Cortex of kidney (tissue), 1 donor: ENCODE data around the gene BCL2A1.
"Not testable (repeated sequence)": the region's sequence is repeated elsewhere in the genome, so short reads cannot be mapped to it uniquely, and the experiment has no call there.

Experiments
- DNase-seq: peaks from one replicate; lab custom pipeline; 2025; lab: John Stamatoyannopoulos, UW

Gene BCL2A1

GRCh38 chr15:79960502-79961212 is 10.3 kb downstream of the BCL2A1 start:
- no peak for DNase-seq

DNA sequence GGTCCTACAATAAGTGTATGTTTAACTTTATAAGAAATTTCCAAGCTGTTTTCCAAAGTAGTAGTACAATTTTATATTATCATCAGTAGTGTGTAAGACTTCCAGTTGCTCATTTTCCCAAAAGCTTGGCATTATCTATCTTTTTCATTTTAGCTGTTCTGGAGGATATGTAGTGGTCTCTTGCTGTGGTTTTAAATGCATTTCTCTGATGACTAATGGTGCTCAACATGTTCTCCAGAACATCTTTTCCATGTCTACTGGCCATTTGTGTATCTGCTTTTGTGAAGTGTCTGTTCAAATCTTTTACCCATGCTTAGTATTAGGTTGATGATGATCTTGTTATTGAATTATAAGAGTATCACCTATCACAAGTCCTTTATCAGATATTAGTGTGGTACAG is 13.3 kb downstream of the BCL2A1 start:
- DNase-seq = no peak

GRCh38 chr15:79956354-79956939 is 14.5 kb downstream of the BCL2A1 start:
- no peak for DNase-seq

- no peak for DNase-seq
Measured at GRCh38 chr15:79954661-79955060, 16.3 kb downstream of the BCL2A1 start.

- no peak for DNase-seq
Measured at GRCh38 chr15:79953951-79954444, 17.0 kb downstream of the BCL2A1 start.

GRCh38 chr15:79952329-79952728 is 18.7 kb downstream of the BCL2A1 start:
- DNase-seq = no peak

GRCh38 chr15:79950247-79950646 is 20.7 kb downstream of the BCL2A1 start:
- no peak for DNase-seq

DNA sequence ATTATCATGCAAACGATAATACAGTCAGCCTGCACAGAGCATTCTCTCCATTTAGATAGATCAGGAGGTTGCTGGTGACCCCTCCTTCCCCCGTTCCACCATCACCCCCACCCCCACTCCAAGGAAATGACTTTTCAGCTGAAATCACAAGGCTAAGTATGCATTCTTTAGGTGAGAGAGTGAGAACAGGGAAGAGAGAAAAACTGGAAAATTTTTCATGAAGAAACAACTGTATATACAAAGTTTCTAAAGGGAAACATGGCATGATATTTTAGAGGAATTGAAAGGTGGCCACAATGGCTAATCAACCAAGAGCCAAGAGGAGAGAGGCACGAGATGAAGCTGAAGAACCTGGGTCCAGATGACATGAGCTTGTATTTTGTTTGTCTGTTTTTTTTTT is 22.2 kb downstream of the BCL2A1 start:
- no peak for DNase-seq

- no peak for DNase-seq
Measured at GRCh38 chr15:79948095-79948695, 22.8 kb downstream of the BCL2A1 start.

- no peak for DNase-seq
Measured at GRCh38 chr15:79947009-79947408, 24.0 kb downstream of the BCL2A1 start.

DNA sequence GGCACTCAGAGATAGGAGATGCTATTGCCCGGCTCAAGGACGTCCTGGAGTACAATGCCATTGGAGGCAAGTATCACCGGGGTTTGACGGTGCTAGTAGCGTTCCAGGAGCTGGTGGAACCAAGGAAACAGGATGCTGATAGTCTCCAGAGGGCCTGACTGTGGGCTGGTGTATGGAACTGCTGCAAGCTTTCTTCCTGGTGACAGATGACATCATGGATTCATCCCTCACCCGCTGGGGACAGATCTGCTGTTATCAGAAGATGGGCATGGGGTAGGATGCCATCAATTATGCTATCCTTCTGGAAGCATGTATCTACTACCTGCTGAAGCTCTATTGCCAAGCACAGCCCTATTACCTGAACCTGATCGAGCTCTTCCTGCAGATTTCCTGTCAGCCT is 26.4 kb downstream of the BCL2A1 start:
- DNase-seq = no peak

DNA sequence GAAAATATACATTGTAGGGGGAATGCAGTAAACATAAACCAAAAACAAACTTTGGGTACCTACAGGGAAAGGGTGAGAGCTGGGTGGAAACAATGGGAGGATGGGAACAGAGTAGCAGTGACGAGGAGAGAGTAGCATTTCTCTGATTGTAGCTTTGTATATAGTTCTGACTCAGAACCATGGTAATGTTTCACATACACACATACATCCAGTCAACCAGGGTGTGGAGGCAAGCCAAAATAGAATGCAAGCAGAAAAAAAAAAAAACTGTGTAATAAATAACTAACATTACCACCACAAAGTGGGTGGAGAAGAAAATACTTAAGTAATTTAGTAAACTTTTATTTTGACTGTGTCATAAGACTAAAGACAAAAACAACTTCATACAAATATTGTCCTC is 27.2 kb downstream of the BCL2A1 start:
- no peak for DNase-seq

DNA sequence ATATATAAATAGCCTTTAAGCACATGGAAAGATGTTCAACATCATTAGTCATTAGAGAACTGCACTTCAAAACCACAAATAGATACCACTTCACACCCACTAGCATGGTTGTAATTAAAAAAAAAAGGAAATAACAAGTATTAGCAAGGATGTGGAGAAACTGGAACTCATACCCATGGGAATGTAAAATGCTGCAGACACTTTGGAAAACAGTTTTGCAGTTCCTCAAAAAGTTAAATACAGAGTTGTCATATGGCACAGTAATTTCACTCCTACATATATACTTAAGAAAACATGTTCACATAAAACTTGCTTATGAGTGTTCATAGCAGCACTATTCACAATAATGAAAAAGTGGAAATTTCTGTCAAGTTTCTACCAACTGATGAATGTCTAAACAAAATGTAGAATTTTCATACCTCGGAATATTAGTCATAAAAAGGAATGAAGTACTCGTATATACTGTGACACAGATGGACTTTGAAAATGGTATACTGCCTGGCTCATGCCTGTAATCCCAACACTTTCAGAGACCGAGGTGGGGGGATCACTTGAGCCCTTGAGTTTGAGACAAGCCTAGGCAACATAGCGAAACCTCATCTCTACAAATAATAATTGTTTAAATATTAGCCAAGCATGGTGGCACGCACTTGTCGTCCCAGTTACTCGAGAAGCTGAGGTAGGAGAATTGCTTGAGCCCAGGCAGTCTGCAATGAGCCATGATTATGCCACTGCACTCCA is 28.1 kb downstream of the BCL2A1 start:
- DNase-seq = no peak

GRCh38 chr15:79939399-79939798 is 31.6 kb downstream of the BCL2A1 start:
- no peak for DNase-seq

GRCh38 chr15:79938143-79938542 is 32.9 kb downstream of the BCL2A1 start:
- DNase-seq = no peak

- not testable (repeated sequence) for DNase-seq
Measured at GRCh38 chr15:79935556-79936201, 35.3 kb downstream of the BCL2A1 start.

- DNase-seq = no peak
Measured at GRCh38 chr15:79933231-79933630, 37.8 kb downstream of the BCL2A1 start.

- no peak for DNase-seq
Measured at GRCh38 chr15:79932447-79932846, 38.5 kb downstream of the BCL2A1 start.

GRCh38 chr15:79930516-79930915 is 40.5 kb downstream of the BCL2A1 start:
- no peak for DNase-seq

DNA sequence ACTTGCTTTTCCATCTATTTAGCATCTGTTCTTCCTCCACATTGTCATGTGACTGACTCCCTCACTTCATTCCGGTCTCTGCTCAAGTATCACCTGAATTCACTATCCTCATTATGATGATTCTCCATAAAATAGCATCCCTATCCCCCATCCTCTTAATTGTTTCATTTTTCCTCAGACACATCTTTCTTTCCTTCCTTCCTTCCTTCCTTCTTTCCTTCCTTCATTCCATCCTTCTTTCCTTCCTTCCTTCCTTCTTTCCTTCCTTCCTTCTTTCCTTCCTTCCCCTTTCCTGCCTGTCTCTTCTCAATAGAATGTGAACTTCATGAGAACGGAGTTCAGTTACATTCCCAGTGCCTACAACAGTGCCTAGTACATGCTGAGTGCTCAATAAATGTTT is 41.6 kb downstream of the BCL2A1 start:
- DNase-seq = no peak

DNA sequence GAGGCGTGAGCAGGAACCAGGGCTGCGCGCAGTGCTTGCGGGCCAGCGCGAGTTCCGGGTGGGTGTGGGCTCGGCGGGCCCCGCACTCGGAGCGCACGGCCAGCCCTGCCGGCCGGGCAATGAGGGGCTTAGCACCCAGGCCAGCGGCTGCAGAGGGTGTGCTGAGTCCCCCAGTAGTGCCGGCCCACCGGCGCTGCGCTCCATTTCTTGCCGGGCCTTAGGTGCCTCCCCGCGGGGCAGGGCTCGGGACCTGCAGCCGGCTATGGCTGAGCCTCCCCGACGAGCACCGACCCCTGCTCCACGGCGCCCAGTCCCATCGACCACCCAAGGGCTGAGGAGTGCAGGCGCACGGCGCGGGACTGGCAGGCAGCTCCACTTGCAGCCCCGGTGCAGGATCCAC is 44.9 kb downstream of the BCL2A1 start:
- DNase-seq = not testable (repeated sequence)

- DNase-seq = no peak
Measured at GRCh38 chr15:79924379-79924778, 46.6 kb downstream of the BCL2A1 start.
